Right lobe of liver (tissue), 4 donors: ENCODE measurements around the gene SMARCA2.

Source experiments
- POLR2A ChIP-seq: fragments of 450-650 bp; IDR thresholded peaks from one replicate; pipeline ENCODE4 v1.6.1; 2017; ENCODE audit warnings: antibody characterized with exemption, mild to moderate bottlenecking
- TF ChIP-seq, protein P1 (sequence below), 4 donors: fragments of 200-600 bp in 3 of 4; fragments of 450-650 bp in 1 of 4; IDR thresholded peaks; one replicate each; pipeline versions ENCODE4 v1.5.1 to v1.8.0; 2016 to 2022; ENCODE audit warnings: antibody characterized with exemption in 4 of 4, mild to moderate bottlenecking in 2 of 4
- donor health status: DM: no; HTN: no; CAD: no.
- donor health status: DM: no; HTN: no; CAD: no.
- donor health status: DM: no; HTN: yes; CAD: no.

DNA sequence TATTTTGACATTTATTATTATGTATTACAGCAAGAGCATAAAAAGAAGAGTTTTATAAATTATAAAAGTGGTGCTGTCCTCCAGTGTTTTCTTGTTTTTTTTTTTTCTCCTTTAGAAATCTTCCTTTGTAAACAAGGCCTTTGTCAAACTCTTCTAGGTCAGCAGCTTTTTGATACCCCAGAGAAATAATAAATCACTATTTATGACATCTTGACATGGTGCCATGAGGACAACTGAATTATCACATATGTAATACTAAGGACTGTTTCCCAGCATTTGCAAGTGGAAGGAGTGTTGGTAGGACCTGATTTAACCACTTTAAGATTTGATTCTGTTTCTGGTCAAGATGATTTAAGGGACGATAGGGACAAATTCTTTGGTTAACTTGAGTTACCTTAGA, 4.6 kb downstream of the SMARCA2 start:
- no peak for TF ChIP-seq POLR2A
- TF ChIP-seq, protein P1, sequence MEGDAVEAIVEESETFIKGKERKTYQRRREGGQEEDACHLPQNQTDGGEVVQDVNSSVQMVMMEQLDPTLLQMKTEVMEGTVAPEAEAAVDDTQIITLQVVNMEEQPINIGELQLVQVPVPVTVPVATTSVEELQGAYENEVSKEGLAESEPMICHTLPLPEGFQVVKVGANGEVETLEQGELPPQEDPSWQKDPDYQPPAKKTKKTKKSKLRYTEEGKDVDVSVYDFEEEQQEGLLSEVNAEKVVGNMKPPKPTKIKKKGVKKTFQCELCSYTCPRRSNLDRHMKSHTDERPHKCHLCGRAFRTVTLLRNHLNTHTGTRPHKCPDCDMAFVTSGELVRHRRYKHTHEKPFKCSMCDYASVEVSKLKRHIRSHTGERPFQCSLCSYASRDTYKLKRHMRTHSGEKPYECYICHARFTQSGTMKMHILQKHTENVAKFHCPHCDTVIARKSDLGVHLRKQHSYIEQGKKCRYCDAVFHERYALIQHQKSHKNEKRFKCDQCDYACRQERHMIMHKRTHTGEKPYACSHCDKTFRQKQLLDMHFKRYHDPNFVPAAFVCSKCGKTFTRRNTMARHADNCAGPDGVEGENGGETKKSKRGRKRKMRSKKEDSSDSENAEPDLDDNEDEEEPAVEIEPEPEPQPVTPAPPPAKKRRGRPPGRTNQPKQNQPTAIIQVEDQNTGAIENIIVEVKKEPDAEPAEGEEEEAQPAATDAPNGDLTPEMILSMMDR (IDR thresholded peaks at IDR 0.05) = no peak
